ENCODE measurements around the gene GPC5. TPM values are rescaled to one million over a fixed set of nuclear protein-coding genes. Genes with fewer than 3 reads are reported as not detected.

Gene GPC5
- total and polyA plus RNA-seq, 2 donors (not counting 3 experiments of a cell fraction or from before 2014, with no cell fraction given), result 0.59 to 0.97 TPM

DNA sequence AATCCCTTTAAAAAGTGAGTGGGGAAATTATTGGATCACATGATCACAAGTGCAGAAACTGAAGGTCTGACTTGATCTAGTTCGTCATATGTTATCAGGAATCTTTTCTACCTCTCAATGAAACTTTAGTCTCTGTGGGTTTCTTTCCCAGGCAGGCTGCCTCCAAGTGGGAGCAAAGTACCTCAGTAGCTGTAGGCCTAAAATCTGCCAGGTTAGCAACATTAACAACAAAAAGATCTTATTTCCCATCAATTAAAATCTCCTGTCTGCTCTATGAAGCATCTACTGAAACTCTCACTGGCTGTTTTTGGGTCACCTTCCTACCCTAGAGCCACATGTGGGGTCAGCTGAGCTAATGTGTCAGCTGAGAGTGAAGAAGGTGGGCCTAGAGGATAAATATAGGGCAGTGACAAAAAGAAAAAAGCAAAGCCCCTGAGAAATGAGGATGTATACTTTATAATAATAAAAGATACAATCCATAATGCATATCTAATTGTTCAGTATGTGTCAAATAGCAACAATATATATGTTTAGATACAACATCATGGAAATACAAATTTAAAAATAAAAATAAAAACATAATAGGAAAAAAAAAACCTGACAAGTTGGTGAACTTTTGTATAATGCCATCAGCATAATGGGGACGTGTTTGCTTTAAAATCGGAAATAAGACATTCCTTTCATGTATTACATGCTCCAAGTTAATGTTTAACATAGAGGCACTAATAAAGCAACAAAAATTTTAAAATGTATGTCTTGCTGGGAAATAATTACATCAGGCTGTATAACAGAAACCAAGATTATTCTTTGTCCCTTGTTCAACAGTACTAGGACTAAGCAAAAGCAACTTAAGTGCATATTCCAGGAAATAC, 141.1 kb downstream of the GPC5 start:
- ChIA-PET CTCF (no interaction called here), POLR2A (no interaction called here)
- no peaks in the 10 kb centered on the region for H4K20me1 ChIP-seq (replicated peaks; ENCODE audit: control insufficient read depth, extremely low read depth, insufficient read depth, low read length)
- H3K4me2 ChIP-seq (ENCODE audit: insufficient read depth, low read length), result no peak overlapping the region
- no peak overlapping the region for H2AFZ ChIP-seq (ENCODE audit: low read depth, low read length)
- H3K36me3 ChIP-seq (ENCODE audit: control insufficient read depth in 2 of 2, extremely low read depth in 1 of 2, insufficient read depth in 2 of 2, low read length in 2 of 2), result no peaks in the 10 kb centered on the region
- H3K27ac ChIP-seq (ENCODE audit: insufficient read depth, low read depth, low read length), result no peak overlapping the region
- no peaks in the 10 kb centered on the region for H3K9me1 ChIP-seq (replicated peaks; ENCODE audit: control insufficient read depth, extremely low read depth, insufficient read depth, low read length)
- DNase-seq (ENCODE audit: low read depth, low spot score), result no peak
- no peak overlapping the region for H3K4me3 ChIP-seq (replicated peaks in 1 of 3; ENCODE audit: insufficient read depth in 1 of 3, low read depth in 1 of 3, low read length in 3 of 3)
- no TSS peak for BruUV-seq (replicated peaks)
- H3K4me1 ChIP-seq (ENCODE audit: control insufficient read depth, extremely low read depth, insufficient read depth, low read length), result no peaks in the 10 kb centered on the region
- H3K27me3 ChIP-seq (ENCODE audit: control insufficient read depth in 2 of 2, insufficient read depth in 2 of 2, low read length in 2 of 2), result no peaks in the 10 kb centered on the region
- dilution Hi-C loops (cut with MboI; ENCODE audit: extremely low pct_ligation_motif_present, low sequenced_read_pairs), result no loop called here
- H3K9me3 ChIP-seq (replicated peaks; ENCODE audit: control insufficient read depth, insufficient read depth, low read length), result peaks cover 3% of the 10 kb centered on the region
- H3K9ac ChIP-seq (replicated peaks; ENCODE audit: extremely low read depth, insufficient read depth, low read length), result no peak overlapping the region
- TF ChIP-seq FOS (IDR thresholded peaks at IDR 0.05; ENCODE audit: borderline replicate concordance, insufficient read depth, low read length) (no peak), EZH2 (IDR thresholded peaks at IDR 0.05; ENCODE audit: borderline replicate concordance, low read depth, low read length, severe bottlenecking) (no peak), GATA2 (IDR thresholded peaks at IDR 0.05; ENCODE audit: insufficient read depth, insufficient read length, low read depth, low read length) (no peak), POLR2A (IDR thresholded peaks at IDR 0.05; ENCODE audit: low read depth, low read length) (no peak), JUN (IDR thresholded peaks at IDR 0.05; ENCODE audit: borderline replicate concordance, insufficient read depth, insufficient read length, low read depth) (no peak), MYC (IDR thresholded peaks at IDR 0.05; ENCODE audit: low read depth, low read length) (no peak)
- TF ChIP-seq, protein P1, sequence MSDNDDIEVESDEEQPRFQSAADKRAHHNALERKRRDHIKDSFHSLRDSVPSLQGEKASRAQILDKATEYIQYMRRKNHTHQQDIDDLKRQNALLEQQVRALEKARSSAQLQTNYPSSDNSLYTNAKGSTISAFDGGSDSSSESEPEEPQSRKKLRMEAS (IDR thresholded peaks at IDR 0.05; ENCODE audit: insufficient read depth, insufficient read length), result no peak
- TF ChIP-seq, protein P2, sequence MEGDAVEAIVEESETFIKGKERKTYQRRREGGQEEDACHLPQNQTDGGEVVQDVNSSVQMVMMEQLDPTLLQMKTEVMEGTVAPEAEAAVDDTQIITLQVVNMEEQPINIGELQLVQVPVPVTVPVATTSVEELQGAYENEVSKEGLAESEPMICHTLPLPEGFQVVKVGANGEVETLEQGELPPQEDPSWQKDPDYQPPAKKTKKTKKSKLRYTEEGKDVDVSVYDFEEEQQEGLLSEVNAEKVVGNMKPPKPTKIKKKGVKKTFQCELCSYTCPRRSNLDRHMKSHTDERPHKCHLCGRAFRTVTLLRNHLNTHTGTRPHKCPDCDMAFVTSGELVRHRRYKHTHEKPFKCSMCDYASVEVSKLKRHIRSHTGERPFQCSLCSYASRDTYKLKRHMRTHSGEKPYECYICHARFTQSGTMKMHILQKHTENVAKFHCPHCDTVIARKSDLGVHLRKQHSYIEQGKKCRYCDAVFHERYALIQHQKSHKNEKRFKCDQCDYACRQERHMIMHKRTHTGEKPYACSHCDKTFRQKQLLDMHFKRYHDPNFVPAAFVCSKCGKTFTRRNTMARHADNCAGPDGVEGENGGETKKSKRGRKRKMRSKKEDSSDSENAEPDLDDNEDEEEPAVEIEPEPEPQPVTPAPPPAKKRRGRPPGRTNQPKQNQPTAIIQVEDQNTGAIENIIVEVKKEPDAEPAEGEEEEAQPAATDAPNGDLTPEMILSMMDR (IDR thresholded peaks at IDR 0.05; ENCODE audit: extremely low read depth in 1 of 2, insufficient read depth in 1 of 2, low read depth in 1 of 2, low read length in 2 of 2), result no peak
- intact Hi-C loops (cut with micrococcal nuclease), result no loop called here
- FAIRE-seq, result no peak
- H3K79me2 ChIP-seq (ENCODE audit: control insufficient read depth, insufficient read depth, low read length), result no peaks in the 10 kb centered on the region

Data from endothelial cell of umbilical vein (primary cell).